Adipocyte (in vitro differentiated cells): ENCODE data around the gene PCGF6.

Experiments used
- DNase-seq: peaks from one replicate; pipeline ENCODE4 v3.0.0-alpha.2; 2015; ENCODE audit warnings: low read depth
- H3K27me3 ChIP-seq: replicated peaks from 2 replicates; pipeline ENCODE4 v1.7.0; 2013; ENCODE audit warnings: mild to moderate bottlenecking, low read length, moderate library complexity; ENCODE audit not compliant: control insufficient read depth, insufficient read depth
- H3K36me3 ChIP-seq: 2 replicates; pipeline ENCODE4 v1.7.0; 2013; ENCODE audit warnings: low read length, mild to moderate bottlenecking, moderate library complexity; ENCODE audit not compliant: control insufficient read depth, insufficient read depth, severe bottlenecking
- H3K4me1 ChIP-seq: 2 replicates; pipeline ENCODE4 v1.7.0; 2013; ENCODE audit warnings: mild to moderate bottlenecking, low read length, moderate library complexity; ENCODE audit not compliant: control insufficient read depth, insufficient read depth
- H3K4me3 ChIP-seq: 2 replicates; pipeline ENCODE4 v1.7.0; 2013; ENCODE audit warnings: mild to moderate bottlenecking, low read length, moderate library complexity
- H3K9ac ChIP-seq: 2 replicates; pipeline ENCODE4 v1.7.0; 2013; ENCODE audit warnings: mild to moderate bottlenecking, low read length, moderate library complexity
- H3K9me3 ChIP-seq: 2 replicates; pipeline ENCODE4 v1.7.0; 2013; ENCODE audit warnings: mild to moderate bottlenecking, low read length, moderate library complexity; ENCODE audit not compliant: control insufficient read depth

PCGF6 gene

DNA sequence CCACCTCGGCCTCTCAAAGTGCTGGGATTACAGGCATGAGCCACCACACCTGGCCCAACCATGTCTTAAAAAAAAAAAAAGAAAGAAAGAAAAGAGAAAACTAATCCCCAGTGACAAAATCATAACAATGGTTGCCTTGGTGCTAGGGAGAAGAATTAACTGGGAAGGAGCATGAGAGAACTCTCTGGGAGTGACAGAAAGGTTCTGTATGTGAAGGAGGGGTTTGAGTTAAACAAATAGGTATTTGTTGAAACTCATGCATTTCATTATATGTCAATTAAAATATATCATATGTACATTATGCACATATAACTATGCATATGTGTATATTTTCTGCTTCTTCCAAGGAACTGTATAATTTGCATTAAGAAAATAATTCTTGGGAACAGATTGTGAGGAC, 40.7 kb downstream of the PCGF6 start:
- Histone ChIP-seq H3K9me3 (no peaks in the 10 kb centered on the region), H3K9ac (no peak overlapping the region), H3K36me3 (peaks cover 61% of the 10 kb centered on the region), H3K4me3 (no peak overlapping the region), H3K27me3 (no peaks in the 10 kb centered on the region), H3K4me1 (no peaks in the 10 kb centered on the region)
- no peak for DNase-seq

DNA sequence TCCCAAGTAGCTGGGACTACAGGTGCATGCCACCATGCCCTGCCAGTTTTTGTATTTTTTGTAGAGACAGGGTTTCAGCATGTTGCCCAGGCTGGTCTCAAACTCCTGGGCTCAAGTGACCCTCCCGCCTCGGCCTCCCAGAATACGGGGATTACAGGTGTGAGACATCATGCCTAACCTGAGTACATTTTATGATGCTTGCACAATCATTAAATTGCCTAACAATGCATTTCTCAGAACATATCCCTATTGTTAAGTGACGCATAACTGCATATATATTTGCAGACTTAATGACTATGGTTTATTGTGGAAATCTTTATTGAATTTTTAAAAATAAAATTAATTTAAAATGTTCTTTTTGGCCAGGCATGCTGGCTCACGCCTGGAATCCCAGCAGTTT, 43.3 kb downstream of the PCGF6 start:
- Histone ChIP-seq H3K9me3 (no peaks in the 10 kb centered on the region), H3K4me3 (no peak overlapping the region), H3K9ac (no peak overlapping the region), H3K27me3 (no peaks in the 10 kb centered on the region), H3K4me1 (no peaks in the 10 kb centered on the region), H3K36me3 (peaks cover 58% of the 10 kb centered on the region)
- DNase-seq = no peak

DNA sequence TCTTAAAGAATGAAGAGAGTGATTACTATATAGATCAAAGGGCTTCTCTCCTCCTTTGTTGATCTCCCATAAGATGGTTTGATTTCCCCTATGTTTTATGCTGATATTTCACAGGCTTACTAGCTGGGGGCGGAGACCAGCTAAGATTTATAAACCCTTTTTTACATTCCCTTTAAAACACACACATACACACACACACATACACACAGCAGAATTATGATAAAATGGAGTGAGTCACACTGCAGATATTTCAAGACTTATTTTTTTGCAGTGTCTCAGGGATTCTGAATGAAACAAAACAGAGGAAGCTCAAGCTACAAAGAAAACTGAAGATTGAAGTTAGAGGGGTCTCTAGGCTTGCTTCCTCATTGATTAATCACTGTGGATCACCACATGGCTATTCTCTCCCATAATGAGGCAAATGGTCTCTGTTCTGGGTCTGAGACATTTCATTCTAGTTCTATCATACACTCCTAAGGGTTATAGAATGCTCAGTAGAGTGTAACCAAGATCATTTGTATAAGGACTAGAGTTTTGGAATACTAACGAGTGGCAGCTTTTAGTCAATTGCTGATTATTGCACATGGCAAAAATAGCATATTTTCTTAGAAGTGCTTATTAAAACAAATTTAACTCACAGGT, 55.4 kb downstream of the PCGF6 start:
- no peaks in the 10 kb centered on the region for H3K27me3 ChIP-seq
- no peaks in the 10 kb centered on the region for H3K36me3 ChIP-seq
- peak; percentile 80 for DNase-seq
- no peak overlapping the region for H3K9ac ChIP-seq
- peaks cover 11% of the 10 kb centered on the region for H3K4me1 ChIP-seq
- no peaks in the 10 kb centered on the region for H3K9me3 ChIP-seq
- H3K4me3 ChIP-seq = no peak overlapping the region

DNA sequence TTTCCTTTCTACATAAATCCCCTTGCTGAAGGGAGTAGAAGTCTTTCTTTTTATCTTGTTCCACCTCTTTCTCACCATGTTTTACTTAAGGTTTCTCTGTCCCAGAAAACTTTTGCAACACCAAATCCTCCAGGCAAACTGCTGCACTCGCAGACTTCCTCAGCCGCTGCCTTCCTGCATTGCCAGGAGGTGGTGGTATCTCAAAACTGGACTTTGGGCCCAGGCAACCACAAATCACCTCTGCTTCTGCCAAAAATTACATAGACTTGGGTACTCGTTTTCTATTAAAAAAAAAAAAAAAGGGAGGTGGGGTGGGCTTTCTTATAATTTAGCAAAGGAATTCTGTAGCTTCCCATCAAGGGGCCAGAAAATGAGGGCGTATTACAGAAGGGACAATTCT, 59.4 kb downstream of the PCGF6 start:
- no peaks in the 10 kb centered on the region for H3K9me3 ChIP-seq

DNA sequence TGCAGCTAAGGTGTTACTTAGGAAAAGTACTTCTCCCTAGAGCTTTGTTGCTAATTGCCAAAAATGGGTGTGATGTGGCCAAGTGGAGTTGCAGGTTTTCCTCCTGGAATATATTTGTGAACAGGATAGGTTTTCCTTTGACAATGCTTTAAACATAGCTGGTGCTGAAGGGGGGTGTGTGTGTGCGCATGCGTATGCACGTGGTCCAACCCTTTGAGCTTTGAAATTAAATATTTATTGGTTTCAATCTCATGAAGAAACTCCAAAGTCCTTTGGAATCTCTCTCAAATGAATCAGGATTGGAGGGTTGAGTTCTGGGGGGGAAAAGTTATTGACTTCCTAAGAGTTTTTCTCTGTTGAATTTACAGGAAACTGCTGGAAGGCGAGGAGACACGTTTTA, 62.9 kb downstream of the PCGF6 start:
- DNase-seq = no peak
- H3K27me3 ChIP-seq = peaks cover 15% of the 10 kb centered on the region
- no peaks in the 10 kb centered on the region for H3K9me3 ChIP-seq
- no peaks in the 10 kb centered on the region for H3K36me3 ChIP-seq
- H3K4me3 ChIP-seq = no peak overlapping the region
- no peaks in the 10 kb centered on the region for H3K4me1 ChIP-seq
- no peak overlapping the region for H3K9ac ChIP-seq

More for the DNA sequence above, 59.4 kb downstream of the PCGF6 start:
- Histone ChIP-seq H3K4me3 (no peak overlapping the region), H3K36me3 (no peaks in the 10 kb centered on the region), H3K27me3 (peaks cover 14% of the 10 kb centered on the region), H3K9ac (no peak overlapping the region), H3K4me1 (peaks cover 11% of the 10 kb centered on the region)
- DNase-seq = no peak

DNA sequence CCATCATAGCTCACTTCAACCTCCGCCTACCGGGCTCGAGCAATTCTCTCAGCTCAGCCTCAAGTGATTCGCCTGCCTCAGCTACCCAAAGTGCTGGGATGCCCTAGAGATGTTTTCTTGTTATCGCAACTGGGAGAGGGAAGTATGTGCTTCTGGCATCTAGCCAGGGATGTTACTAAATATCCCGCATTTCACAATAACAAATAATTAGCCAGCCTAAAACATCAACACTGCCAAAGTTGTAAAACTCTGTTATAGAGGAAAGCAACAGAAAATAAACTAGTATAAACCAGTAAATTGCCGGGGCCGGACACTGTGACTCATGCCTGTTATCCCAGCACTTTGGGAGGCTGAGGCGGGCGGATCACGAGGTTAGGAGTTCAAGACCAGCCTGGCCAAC, 66.8 kb downstream of the PCGF6 start:
- H3K9me3 ChIP-seq = no peaks in the 10 kb centered on the region
- H3K4me3 ChIP-seq = no peak overlapping the region
- H3K36me3 ChIP-seq = no peaks in the 10 kb centered on the region
- no peak for DNase-seq
- H3K27me3 ChIP-seq = peaks cover 47% of the 10 kb centered on the region
- no peak overlapping the region for H3K9ac ChIP-seq
- no peaks in the 10 kb centered on the region for H3K4me1 ChIP-seq

DNA sequence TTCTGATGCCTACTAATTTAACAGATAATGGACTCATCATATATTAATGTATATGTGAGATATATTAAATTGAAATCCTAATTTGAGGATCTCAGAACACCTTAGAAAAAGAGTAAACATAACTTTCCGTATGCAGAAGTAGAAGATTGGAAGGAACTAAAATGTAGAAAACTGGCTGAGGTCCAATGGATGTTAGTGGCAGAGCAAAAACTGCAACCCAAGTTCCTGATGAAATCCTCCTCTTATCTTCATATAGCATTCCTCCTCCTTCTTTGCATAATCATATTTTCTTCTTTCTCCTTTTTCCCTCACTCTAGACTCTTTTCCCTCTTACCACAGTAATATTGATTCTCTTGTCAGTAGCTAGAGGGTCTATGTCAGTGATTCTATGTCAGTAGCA, 68.0 kb downstream of the PCGF6 start:
- DNase-seq = no peak
- H3K27me3 ChIP-seq = peaks cover 55% of the 10 kb centered on the region

DNA sequence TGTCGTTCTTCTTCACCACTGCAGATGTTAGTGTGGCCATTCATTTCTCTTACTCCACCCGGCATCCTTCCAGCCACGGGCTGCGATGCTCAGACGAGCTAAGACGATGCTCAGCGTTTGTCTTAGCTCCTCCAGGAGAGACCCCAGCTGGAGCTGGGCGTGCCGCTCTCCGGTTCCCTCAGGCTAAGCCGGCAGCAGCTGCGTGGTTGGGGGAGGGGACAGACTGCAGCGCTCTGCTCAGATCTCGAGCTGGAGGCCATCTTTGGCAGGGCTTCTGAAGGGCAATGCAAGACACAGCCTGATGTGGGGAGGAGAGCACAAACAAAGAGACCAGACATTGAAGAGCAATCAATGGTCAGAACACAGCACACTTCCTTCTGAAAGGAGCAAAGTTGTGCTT, 69.2 kb downstream of the PCGF6 start:
- H3K9ac ChIP-seq = no peak overlapping the region
- H3K4me3 ChIP-seq = no peak overlapping the region
- H3K36me3 ChIP-seq = no peaks in the 10 kb centered on the region
- peaks cover 7% of the 10 kb centered on the region for H3K9me3 ChIP-seq
- no peak for DNase-seq
- peaks cover 53% of the 10 kb centered on the region for H3K27me3 ChIP-seq
- H3K4me1 ChIP-seq = peaks cover 7% of the 10 kb centered on the region

More for the DNA sequence above, 68.0 kb downstream of the PCGF6 start:
- Histone ChIP-seq H3K36me3 (no peaks in the 10 kb centered on the region), H3K9me3 (peaks cover 7% of the 10 kb centered on the region), H3K4me1 (no peaks in the 10 kb centered on the region), H3K4me3 (no peak overlapping the region), H3K9ac (no peak overlapping the region)

DNA sequence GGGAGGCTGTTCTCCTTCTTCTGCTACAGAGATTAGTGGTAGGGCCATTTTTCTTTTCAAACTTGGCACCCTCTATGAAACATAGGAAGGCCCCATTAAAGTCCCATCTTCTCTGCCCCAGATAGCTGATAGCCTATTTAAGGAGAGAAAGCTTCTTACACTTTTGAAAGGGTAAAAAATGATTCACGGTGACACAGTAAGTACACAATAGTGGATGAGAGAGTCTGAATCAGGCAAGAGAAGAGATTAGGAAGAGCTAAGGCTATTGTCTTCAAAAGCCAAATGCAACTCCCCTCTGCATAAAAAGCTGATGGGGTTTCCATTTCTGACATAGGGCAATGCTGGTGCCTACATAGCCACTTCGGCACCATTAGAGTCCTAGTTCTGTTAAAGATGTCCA, 70.4 kb downstream of the PCGF6 start:
- Histone ChIP-seq H3K36me3 (no peaks in the 10 kb centered on the region), H3K4me3 (no peak overlapping the region), H3K27me3 (peaks cover 64% of the 10 kb centered on the region), H3K9ac (no peak overlapping the region), H3K9me3 (peaks cover 7% of the 10 kb centered on the region), H3K4me1 (peaks cover 7% of the 10 kb centered on the region)
- no peak for DNase-seq

DNA sequence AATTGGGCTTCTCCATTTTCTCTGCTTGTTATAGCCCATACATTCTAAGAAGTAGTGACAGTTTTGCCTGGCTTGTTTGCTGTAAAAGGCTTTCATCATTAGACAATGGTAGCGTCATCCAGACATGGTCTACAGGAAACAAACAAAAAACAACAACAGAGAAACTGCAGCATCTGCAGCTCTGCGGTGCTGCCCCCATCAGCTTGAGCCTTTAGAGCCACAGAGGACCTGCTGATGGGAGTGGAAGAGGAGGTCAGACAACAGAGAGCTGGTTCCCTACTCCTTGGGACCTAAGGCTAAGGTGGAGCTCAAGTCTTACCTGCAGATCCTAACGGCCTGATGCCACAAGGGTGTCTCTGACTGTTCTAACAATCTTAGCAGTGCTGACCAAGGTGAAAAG, 70.9 kb downstream of the PCGF6 start:
- Histone ChIP-seq H3K27me3 (peaks cover 67% of the 10 kb centered on the region), H3K36me3 (no peaks in the 10 kb centered on the region), H3K9ac (no peak overlapping the region), H3K4me1 (peaks cover 7% of the 10 kb centered on the region), H3K4me3 (no peak overlapping the region), H3K9me3 (peaks cover 7% of the 10 kb centered on the region)
- no peak for DNase-seq

DNA sequence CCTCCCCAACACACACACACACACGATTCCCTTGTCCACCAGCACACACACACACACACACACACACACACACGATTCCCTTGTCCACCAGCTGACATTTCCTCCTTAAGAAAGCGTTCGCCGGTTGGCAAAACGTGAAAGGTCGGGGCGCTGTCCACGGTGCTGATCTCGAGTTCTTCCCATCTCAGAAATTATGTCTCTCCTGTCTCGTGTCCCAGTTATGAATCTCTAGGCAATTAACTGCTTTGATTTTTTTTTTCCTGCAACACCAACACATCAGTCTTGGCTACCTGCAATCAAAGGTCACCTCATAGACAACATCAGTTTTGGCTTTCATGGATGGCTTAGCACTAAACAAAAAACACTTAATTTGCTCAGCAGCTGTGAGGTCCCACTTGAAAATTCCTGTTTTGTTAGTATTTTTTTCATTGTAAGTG, 72.1 kb downstream of the PCGF6 start:
- H3K4me3 ChIP-seq = no peak overlapping the region
- H3K27me3 ChIP-seq = peaks cover 67% of the 10 kb centered on the region
- H3K9ac ChIP-seq = no peak overlapping the region
- peaks cover 8% of the 10 kb centered on the region for H3K4me1 ChIP-seq
- H3K9me3 ChIP-seq = peaks cover 7% of the 10 kb centered on the region
- no peaks in the 10 kb centered on the region for H3K36me3 ChIP-seq
- DNase-seq = peak; percentile 79

DNA sequence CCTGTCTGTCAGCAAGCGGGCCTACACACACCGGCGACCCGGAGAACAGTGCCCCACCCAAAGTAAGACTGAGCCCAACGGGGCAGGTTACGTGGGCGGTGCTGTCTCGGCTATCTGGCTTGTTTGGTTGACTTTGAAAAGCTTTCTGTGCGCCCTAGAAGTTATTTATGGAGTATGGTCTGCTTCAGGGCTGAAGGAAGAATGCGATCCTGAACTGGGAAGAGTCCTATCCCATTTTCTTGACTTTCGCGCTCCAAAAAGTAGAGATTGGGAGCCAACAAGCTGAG, 72.5 kb downstream of the PCGF6 start:
- H3K36me3 ChIP-seq = no peaks in the 10 kb centered on the region
- H3K9ac ChIP-seq = no peak overlapping the region
- no peak for DNase-seq
- H3K27me3 ChIP-seq = peaks cover 67% of the 10 kb centered on the region
- no peak overlapping the region for H3K4me3 ChIP-seq
- H3K9me3 ChIP-seq = peaks cover 7% of the 10 kb centered on the region
- peaks cover 12% of the 10 kb centered on the region for H3K4me1 ChIP-seq
